GM18873 (cell line): ENCODE results near the gene STK11IP.

Experiments used
- ATAC-seq: cut with Tn5 transposase; IDR thresholded peaks from one replicate; pipeline ENCODE4 v1.9.1; 2021; ENCODE audit warnings: mild to moderate bottlenecking, moderate library complexity, moderate number of reproducible peaks; ENCODE audit not compliant: unreplicated experiment, low FRiP score

Gene STK11IP

GRCh38 chr2:219612577-219613286, 15.1 kb downstream of the STK11IP start:
- ATAC-seq, result no peak

GRCh38 chr2:219613461-219614070, 15.9 kb downstream of the STK11IP start:
- no peak for ATAC-seq

GRCh38 chr2:219614076-219614860, 16.6 kb downstream of the STK11IP start:
- ATAC-seq, result no peak

- no peak for ATAC-seq
Measured at GRCh38 chr2:219615036-219615435, 17.4 kb downstream of the STK11IP start.

GRCh38 chr2:219615894-219616293, 18.2 kb downstream of the STK11IP start:
- no peak for ATAC-seq

GRCh38 chr2:219616550-219616949, 18.9 kb downstream of the STK11IP start:
- no peak for ATAC-seq

GRCh38 chr2:219618733-219619122, 21.1 kb downstream of the STK11IP start:
- no peak for ATAC-seq

- no peak for ATAC-seq
Measured at GRCh38 chr2:219619235-219619634, 21.6 kb downstream of the STK11IP start.

- ATAC-seq, result no peak
Measured at GRCh38 chr2:219620546-219620945, 22.9 kb downstream of the STK11IP start.

GRCh38 chr2:219621935-219622334, 24.3 kb downstream of the STK11IP start:
- no peak for ATAC-seq

- no peak for ATAC-seq
Measured at GRCh38 chr2:219622472-219622871, 24.8 kb downstream of the STK11IP start.

- ATAC-seq, result no peak
Measured at GRCh38 chr2:219624565-219624964, 26.9 kb downstream of the STK11IP start.

GRCh38 chr2:219625179-219625578, 27.5 kb downstream of the STK11IP start:
- no peak for ATAC-seq

- ATAC-seq, result no peak
Measured at GRCh38 chr2:219626540-219626939, 28.9 kb downstream of the STK11IP start.

- ATAC-seq, result no peak
Measured at GRCh38 chr2:219627103-219628100, 29.7 kb downstream of the STK11IP start, which contains the start of gene SLC4A3. TSS of gene SLC4A3 (plus strand) at chr2:219627630. CDS start at chr2:219627993, 363 bp downstream.

- ATAC-seq, result no peak
Measured at GRCh38 chr2:219628235-219628985, 30.8 kb downstream of the STK11IP start.

GRCh38 chr2:219628986-219629901, 31.6 kb downstream of the STK11IP start:
- ATAC-seq, result no peak

- no peak for ATAC-seq
Measured at GRCh38 chr2:219629976-219630695, 32.5 kb downstream of the STK11IP start.
